HG02840 (cell line): Measurements from ENCODE around the gene MYO1H.

Experiments
- ATAC-seq: cut with Tn5 transposase; IDR thresholded peaks from one replicate; pipeline ENCODE4 v1.9.1; 2021; ENCODE audit warnings: mild to moderate bottlenecking, moderate library complexity, moderate number of reproducible peaks; ENCODE audit not compliant: unreplicated experiment, low FRiP score

The MYO1H gene

DNA sequence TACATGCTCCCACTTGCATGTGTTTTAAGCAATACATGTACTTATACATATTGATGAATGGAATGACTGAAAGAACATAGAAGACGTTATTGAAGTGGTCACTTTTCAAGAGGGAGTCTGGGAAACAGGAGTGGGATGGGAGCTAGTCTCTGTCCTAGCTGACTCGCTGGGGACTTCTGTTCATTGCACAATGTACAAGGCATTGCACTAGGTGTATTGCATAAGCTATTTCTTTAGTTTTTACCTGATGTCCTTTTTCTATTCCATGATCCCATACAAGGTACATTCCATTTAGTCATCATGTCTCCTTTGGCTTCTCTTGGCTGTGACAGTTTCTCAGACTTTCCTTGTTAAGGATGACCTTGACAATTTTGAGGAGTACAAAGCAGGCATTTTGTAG, 4.0 kb upstream of the MYO1H start:
- ATAC-seq: no peak

DNA sequence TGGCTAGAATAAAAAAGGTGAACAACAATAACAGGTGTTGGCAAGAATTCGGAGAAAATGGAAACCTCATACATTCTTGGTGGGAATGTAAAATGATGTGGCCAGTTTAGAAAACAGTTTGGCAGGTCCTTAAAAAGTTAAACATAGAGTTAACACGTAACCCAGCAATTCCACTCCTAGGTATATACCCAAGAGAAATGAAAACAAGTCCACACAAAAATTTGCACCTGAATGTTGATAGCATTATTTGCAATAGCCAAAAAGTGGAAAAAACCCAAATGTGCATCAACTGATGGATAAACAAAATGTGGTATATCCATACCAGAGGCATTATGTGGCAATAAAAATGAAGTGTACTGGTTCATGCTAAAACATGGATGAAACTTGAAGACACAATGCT, 2.3 kb upstream of the MYO1H start:
- no peak for ATAC-seq

DNA sequence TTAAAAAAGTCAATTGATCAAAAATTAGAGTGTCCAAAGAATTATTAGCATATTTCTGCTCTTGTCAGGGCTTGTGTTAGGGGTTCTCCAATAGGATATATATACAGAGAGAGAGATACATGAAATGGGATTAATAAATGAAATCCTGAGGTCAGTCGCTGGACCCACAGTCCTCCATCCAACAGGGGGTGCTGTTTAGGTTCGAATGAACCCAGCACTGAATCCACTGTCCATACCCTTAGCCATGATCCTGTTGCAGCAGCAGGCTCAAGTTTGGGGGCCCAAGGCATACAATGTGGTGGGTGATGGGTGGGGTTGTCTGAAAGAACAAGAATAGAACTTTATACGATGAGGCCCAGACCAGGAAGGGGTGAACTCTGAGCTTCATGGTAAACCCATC, 780 bp upstream of the MYO1H start:
- ATAC-seq: no peak

DNA sequence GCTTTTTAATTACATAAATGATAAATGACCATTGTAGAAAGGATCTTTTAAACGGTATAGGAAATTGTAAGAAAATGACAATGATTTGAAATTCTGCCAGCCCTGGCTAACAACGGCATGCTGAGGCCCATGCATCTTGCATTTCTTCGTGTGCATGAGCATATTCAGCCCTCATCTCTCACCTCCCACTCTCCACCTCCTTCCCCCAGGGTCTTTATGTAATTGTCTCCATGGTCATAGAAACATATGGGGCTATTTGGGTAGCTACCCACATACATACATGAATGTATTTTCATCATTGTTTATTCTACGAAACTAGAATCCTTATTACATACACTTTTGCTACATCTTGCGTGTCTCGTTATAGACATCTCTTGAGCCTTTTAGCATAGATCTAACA, 4.5 kb downstream of the MYO1H start:
- no peak for ATAC-seq

DNA sequence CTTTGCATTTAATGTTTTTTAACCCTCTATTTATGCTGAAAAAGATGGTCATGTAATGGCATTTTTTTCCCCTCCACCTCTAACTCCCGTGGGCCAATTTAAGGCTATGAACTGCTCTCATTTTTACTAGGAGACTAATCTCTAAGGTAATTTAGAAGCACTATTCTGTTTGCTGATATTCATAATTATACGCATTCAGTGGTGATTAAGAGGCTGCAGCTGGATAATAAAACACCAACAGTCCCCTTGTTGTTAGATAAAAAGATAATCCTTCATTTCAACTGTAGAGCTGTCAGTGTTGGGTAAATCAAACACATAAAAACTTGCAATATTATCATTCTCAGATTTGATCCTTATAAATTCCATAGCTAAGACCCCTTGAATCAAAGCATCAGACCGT, 8.9 kb downstream of the MYO1H start:
- no peak for ATAC-seq

DNA sequence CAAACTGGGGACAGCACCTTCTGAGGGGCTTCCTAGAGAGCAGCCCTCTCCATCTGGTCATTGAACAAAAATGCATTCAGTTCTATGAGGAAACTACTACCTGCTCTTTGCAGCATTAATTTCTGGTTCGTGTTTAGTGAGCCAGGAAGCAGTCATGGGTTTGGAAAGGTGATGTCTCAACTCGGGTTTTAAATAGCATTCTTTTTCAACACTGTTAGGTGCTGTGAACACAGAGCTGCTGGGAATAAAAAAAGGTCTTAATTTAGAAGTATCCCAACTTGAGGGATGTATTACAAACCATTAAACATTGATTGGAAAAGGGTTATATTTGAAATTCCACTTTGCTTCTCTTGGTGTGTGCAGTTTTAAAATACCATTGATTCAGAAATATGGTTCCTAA, 9.3 kb downstream of the MYO1H start:
- no peak for ATAC-seq

DNA sequence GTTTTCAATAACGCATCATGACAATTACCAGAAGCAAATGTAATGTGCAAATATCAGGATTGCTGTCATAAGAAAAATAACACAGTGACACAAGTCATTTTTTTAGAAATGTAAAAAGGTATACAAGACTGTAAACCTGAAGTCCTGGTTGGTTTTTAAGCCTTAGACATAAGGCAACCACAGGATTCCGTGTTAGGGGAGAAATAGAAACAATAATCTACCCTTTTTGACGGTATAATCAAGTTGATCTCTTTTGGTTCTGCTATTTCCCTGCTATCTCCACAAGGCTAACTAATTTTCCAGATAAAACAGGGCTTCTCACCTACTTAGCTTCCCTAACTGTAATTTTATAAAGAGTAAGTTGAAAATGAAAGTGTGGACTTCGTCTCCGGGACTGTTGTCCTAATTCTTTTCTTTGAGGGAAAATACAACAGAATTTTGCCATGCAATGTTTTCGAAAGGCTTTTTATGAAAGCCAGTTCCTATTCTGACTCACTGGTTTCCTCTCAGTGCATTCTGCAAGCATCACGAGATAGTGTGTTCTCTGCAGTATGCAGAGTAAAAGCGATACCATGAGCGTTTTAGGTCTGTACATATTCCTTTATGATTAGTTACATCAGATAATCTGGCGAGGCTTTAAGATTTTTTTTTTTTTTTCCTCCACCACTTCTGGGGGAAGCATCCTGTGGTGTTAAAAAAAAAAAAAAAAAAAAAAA, 10.6 kb downstream of the MYO1H start:
- ATAC-seq: no peak

DNA sequence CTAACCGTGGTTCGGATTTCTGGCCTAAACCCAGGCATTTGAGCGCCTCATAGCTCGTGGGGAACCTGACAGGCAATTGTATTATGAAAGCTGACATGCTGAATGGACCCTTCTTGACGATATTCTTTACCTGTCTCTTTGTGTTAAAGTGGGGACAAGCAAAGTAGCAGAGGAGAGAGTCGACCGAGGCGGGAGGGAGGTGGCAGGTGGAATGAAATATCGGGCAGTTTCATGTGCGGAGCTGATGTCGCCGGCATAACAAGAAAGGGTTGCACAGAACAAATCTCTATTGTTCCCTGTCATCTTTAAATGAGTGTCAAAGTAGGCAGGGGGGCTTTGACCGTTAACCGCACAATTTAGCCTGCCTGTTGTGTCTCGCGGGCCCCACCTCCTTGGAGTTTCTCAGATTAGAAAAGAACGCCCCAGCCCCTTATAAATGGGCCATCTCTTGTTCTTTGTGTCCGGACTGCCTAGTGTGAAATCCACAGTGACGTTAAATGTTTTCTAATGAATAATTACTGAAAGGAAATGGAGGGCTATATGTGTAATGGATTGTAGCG, 11.5 kb downstream of the MYO1H start:
- no peak for ATAC-seq

DNA sequence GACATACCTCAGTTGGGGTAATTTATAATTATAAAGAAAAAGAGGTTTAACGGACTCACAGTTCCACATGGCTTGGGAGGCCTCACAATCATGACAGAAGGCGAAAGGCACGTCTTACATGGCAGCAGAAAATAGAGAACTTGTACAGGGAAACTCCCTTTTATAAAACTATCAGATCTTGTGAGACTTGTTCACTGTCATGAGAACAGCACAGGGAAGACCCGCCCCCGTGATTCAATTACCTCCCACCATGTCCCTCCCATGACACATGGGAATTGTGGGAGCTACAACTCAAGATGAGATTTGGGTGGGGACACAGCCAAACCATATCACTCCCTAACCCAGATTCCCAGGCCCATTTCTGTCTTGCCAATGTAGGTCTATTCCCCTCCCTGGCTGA, 22.1 kb downstream of the MYO1H start:
- no peak for ATAC-seq

DNA sequence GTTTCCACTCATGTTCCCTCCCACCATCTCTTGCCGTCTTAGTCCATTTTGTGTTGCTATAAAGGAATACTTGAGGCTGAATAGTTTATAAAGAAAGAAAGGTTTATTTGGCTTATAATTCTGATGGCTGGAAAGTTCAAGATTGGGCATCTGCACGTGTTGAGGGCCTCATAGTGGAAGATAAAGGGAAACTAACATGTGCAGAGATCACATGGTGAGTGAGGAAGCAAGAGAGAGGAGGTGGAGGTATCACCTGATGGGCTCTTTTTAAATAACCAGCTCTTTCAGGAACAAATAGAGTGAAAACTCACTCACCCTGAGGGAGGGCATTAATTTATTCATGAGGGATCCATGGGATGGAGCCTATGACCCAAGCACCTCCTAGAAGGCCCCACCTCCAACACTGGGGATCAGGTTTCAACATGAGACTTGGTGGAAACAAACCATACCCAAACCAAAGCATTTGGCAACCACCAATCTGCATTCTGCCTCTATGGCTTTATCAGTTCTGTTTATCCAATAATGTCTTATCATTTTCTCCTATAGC, 29.5 kb downstream of the MYO1H start:
- no peak for ATAC-seq

DNA sequence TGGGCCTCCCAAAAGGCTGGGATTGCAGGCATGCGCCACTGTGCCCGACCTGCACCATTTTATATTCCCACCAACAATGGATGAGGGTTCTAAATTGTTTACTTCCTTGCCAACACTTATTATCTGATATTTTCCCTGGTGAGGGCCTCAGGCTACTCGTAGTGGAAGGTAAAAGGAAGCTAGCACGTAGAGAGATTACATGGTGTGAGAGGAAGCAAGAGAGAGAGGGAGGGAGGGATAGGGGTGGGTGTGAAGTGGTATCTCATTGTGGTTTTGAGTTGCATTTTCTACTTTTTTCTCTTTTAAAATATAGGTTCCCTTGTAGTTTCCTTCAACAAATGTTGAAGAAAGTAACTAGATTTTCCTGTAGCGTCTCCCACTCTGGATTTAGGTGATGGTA, 30.9 kb downstream of the MYO1H start:
- ATAC-seq: no peak

DNA sequence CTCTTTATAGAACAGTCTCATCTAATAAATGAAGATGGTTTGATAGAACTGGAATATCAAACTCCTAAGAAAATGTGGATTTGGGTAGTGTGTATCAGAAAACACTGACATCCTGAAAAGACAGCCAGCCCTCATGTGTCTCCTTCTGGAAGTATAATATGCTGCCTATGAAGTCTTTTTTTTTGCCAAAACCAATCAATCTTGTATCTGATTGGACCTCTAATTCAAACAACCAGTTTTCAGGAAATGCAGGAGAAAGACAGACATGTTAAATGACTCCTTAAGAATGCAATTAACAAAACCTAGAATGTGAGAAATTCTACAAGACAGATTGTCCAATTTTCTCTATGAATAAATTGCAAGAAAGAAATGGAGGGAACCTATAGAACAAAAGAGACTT, 34.3 kb downstream of the MYO1H start:
- ATAC-seq: no peak

DNA sequence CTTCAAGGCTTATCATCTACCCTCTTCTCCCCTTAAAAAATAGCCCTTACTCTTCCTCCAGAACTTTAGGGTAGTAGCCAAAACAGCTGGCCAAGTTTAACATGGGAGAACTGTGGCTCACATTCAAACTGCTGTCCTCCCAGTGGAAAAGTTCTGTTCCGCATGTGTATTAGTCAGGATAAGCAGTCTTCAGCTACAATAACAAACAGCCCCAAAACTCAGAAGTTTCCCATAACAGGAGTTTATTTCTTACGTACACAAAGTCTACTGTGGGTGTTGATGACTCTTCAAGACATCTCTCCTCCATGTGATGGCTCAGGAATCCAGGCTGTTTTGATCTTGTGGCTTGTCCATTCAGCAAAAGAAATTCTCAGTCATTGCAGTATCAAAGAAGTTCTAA, 35.5 kb downstream of the MYO1H start:
- no peak for ATAC-seq

DNA sequence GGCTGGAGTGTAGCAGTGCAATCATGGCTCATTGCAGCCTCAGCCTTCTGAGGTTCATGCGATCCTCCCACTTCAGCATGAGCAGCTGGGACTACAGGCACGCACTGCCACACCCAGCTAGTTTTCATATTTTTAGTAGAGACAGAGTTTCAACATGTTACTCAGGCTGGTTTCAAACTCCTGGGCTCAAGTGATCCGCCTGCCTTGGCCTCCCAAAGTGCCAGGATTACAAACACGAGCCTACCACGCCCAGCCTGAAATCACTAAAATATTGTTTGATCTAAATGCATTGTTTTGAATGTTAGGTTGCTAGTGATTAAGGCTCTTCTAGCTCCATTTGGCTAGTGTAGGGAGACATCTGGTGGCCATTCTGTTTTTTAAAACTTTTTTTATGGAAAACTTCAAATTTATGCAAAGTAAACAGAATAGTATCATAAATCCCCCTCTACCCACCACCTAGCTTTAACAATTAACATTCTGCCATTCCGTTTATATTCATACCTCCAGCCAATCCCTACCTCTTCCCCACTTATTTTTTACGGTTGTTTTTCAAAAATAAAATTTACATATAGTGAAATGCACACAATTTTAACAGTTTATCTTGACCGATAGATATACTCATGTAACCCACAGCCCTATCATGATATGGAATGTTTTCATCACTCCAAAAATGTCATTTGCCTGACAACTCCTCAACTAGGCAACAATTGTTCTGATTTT, 37.8 kb downstream of the MYO1H start:
- no peak for ATAC-seq

DNA sequence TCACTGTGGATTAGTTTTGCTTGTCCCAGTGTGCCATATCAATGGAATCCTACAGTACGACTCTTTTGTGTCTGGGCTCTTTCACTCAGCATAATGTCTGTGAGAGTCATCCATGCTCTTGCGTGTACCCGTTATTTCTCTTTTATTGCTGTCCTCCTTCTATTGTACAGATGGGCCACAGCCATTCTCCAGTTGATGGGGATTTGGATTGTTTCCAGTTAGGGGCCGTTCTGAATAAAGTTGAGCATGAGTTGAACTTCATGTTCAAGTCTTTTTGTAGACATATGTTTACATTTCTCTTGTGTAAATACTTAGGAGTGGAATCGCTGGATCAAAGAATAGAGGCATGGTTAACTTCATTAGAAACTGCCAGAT, 38.3 kb downstream of the MYO1H start:
- no peak for ATAC-seq

DNA sequence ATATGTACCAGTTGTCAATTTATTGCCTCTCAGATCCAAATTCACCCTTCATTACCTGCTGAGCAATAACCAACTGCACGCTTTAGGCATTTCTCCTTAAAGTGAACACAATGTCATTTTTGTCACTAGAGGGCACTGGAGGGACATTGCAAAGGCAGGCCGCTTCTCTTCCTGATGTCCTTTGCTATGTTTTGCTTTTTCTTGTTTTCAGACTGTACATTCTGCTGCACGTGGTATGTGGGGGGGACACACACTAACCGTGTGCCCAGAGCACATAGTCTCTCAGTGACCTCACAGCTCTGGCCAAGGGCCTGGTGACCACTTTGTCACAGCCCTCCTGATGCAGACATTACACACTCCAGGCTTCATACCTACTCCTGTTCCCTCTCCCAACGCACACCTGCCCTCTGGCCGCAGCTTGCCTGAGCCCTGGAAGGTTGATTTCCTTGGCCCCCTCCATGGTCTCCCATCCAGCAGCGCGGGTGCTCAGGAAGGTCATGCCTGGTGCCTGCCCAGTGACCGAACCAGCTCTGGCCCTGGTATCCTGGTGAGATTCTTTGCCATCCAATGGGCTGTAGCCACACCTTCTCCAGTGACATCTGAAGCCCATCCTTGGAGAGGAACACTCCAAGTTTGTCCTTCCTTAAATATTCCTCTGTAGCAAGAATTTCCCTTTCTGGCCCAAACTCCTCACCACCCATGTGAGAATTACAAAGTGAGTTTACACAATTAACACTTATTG, 39.9 kb downstream of the MYO1H start:
- ATAC-seq: no peak

DNA sequence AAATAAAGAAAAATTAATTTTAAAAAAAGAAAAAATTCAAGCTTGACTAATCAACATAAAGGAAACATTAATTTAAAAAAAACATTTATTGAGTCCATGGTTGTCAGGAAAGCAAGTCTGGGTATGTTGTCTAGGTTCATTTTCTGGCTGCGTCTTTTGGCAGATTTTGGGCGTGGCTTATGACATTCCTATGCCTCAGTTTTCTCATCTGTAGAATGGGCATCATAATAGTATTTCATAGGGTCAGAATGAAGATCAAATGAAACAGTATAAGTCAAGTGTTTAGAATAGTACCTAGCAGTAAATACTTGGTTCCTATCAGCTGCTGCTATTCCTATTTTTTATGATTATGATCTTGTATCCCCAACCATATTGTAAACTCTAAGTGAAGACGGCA, 40.5 kb downstream of the MYO1H start:
- ATAC-seq: no peak

DNA sequence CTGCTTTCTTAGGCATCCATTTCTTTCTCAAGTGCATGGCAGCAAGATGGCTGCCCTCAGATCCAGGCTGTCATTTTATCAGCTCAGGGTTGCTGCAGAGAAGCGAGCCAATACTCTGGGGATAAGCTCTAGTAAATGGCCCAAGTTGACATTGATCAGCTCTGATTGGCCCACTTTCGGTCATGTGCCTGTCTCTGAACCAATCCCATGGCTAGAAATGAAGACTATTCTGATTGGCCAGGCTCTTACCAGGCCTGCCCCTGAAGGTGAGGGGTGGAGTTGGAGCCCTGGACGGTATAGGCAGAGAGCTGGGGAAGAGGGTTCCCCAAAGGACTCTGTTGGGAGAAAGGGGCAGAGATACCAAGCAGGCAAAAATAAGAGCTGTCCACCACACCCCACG, 41.4 kb downstream of the MYO1H start:
- no peak for ATAC-seq

DNA sequence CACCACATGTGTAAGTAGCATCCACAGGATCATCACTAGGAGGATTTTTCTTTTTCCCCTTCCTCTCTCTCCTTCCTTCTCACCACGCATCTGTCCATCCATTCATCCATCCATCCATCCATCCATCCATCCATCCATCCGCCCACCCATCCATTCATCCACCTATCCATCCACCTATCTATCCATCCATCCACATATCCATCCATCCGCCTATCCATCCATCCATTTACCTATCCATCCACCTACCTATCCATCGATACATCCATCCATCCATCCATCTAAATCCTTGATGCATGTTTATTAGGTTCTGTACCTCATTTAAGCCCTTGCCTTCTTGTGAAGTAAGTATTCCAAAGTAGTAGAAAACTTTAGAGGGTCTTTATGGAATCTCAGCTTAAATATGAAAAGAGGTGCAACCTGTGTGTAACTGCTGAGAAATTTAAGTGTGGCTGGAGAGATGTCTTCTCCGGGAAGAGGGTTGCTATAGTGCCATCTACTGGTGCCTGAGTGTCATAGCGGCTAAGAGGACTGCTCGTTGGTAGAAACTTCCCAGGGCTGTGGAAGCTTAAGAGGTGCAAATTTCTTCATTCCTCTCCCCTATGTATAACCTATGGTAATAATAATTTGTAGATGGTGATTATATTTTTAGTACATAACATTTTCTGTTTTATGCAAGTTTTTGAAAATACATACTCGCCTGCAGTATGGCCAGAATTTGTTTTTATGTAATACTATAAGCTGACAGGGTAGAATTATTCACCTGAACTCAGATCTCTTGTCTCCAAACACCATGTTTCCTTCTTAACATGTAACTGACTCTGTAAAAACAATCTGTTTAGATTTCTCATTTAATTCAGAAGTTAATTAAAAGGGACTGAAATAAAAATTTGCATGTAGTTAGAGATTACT, 46.0 kb downstream of the MYO1H start:
- no peak for ATAC-seq

DNA sequence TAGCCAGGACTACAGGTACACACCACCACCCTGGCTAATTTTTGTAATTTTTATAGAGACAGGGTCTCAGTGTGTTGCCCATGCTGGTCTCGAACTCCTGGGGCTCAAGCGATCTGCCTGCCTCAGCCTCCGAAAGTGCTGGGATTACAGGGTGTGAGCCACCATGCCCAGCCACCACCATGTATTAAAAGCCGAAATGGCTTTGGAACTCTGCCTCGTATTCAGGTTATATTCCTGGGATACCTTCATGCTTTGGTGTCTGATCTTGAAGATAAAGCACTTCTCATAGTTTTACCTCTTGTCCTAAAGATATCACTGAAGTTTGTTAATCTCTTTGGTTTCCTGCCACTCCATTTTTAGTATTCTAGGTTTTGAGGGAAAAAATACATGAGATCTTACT, 47.2 kb downstream of the MYO1H start:
- no peak for ATAC-seq
